ENCODE results near the gene PLEKHH1.

- TF ChIP-seq CTCF (IDR thresholded peaks at IDR 0.05), result no peak
- TF ChIP-seq POLR2A (IDR thresholded peaks at IDR 0.05), result no peak
- no peak for TF ChIP-seq EP300 (IDR thresholded peaks at IDR 0.05)
Measured at GRCh38 chr14:67571991-67572323, 38.9 kb downstream of the PLEKHH1 start.

All from tibial nerve (tissue), 4 donors.